Neutrophil (primary cell): ENCODE data around the gene IFT122.

Experiments
- H3K27ac ChIP-seq: fragments of 200-600 bp; sonication (generic); 2 replicates; pipeline ENCODE4 v1.5.1; 2016; ENCODE audit warnings: mild to moderate bottlenecking, moderate library complexity
- H3K27me3 ChIP-seq: fragments of 200-600 bp; sonication (generic); 2 replicates; pipeline ENCODE4 v1.6.0; 2016; ENCODE audit warnings: mild to moderate bottlenecking
- H3K36me3 ChIP-seq: fragments of 200-600 bp; sonication (generic); 2 replicates; pipeline ENCODE4 v1.5.1; 2017
- H3K4me1 ChIP-seq, 2 experiments: fragments of 200-600 bp in 1 of 2; sonication (generic) in 1 of 2; 1 replicate in 1 of 2; 2 replicates in 1 of 2; pipeline versions ENCODE4 v1.5.1 to v1.6.1; 2013 to 2016; ENCODE audit warnings: low read depth in 1 of 2, low read length in 1 of 2, mild to moderate bottlenecking in 1 of 2, moderate library complexity in 1 of 2; ENCODE audit not compliant: control insufficient read depth in 1 of 2, insufficient read depth in 1 of 2
- H3K4me3 ChIP-seq, 2 experiments: fragments of 200-600 bp in 1 of 2; sonication (generic) in 1 of 2; 1 replicate in 1 of 2; 2 replicates in 1 of 2; pipeline ENCODE4 v1.5.1; 2013 to 2016; ENCODE audit warnings: low read depth in 1 of 2, low read length in 1 of 2, mild to moderate bottlenecking in 1 of 2, moderate library complexity in 1 of 2
- H3K9me3 ChIP-seq: fragments of 200-600 bp; sonication (generic); 2 replicates; pipeline ENCODE4 v1.5.1; 2016
- CTCF ChIP-seq: fragments of 200-600 bp; sonication (generic); IDR thresholded peaks from 2 replicates; pipeline ENCODE4 v1.5.1; 2016; ENCODE audit warnings: antibody characterized with exemption

Gene IFT122

GRCh38 chr3:129521611-129522010, 81.6 kb downstream of the IFT122 start:
- H3K27ac ChIP-seq: no peak overlapping the region
- peaks cover 17 to 18% of the 10 kb centered on the region in 2 experiments for H3K4me1 ChIP-seq
- no peaks in the 10 kb centered on the region for H3K27me3 ChIP-seq
- H3K4me3 ChIP-seq: no peak overlapping the region
- no peak for TF ChIP-seq CTCF
- H3K36me3 ChIP-seq: peaks cover 28% of the 10 kb centered on the region
- H3K9me3 ChIP-seq: no peaks in the 10 kb centered on the region

- Histone ChIP-seq H3K27ac (no peak overlapping the region), H3K9me3 (no peaks in the 10 kb centered on the region), H3K27me3 (no peaks in the 10 kb centered on the region), H3K36me3 (peaks cover 19% of the 10 kb centered on the region), H3K4me1 (peaks cover 21 to 25% of the 10 kb centered on the region in 2 experiments), H3K4me3 (no peak overlapping the region)
- no peak for TF ChIP-seq CTCF
Observed at GRCh38 chr3:129522953-129523352, 82.9 kb downstream of the IFT122 start.

GRCh38 chr3:129524081-129524480, 84.1 kb downstream of the IFT122 start:
- Histone ChIP-seq H3K36me3 (peaks cover 9% of the 10 kb centered on the region), H3K27me3 (no peaks in the 10 kb centered on the region), H3K4me3 (no peak overlapping the region), H3K4me1 (peaks cover 21 to 25% of the 10 kb centered on the region in 2 experiments), H3K27ac (peak overlapping the region; percentile 95), H3K9me3 (no peaks in the 10 kb centered on the region)
- TF ChIP-seq CTCF: no peak

- H3K4me3 ChIP-seq: peak overlapping the region in 1 of 2 experiments; percentile 32
- H3K27ac ChIP-seq: peak overlapping the region; percentile 95
- no peaks in the 10 kb centered on the region for H3K27me3 ChIP-seq
- H3K36me3 ChIP-seq: no peaks in the 10 kb centered on the region
- H3K4me1 ChIP-seq: peaks cover 21 to 25% of the 10 kb centered on the region in 2 experiments
- TF ChIP-seq CTCF: no peak
- no peaks in the 10 kb centered on the region for H3K9me3 ChIP-seq
Observed at GRCh38 chr3:129525341-129525968, 85.4 kb downstream of the IFT122 start.

GRCh38 chr3:129526121-129526900, 86.3 kb downstream of the IFT122 start:
- TF ChIP-seq CTCF: no peak

More at GRCh38 chr3:129526121-129526900, 86.3 kb downstream of the IFT122 start:
- H3K9me3 ChIP-seq: no peaks in the 10 kb centered on the region
- H3K4me1 ChIP-seq: peaks cover 21 to 25% of the 10 kb centered on the region in 2 experiments
- peak overlapping the region; percentile 24 to 45 for H3K4me3 ChIP-seq
- H3K36me3 ChIP-seq: no peaks in the 10 kb centered on the region
- no peaks in the 10 kb centered on the region for H3K27me3 ChIP-seq
- H3K27ac ChIP-seq: peak overlapping the region; percentile 95
